ENCODE data around the gene UBE2E3.

UBE2E3 gene

GRCh38 chr2:180960982-180961381, 19.4 kb upstream of the UBE2E3 start:
- Mint-ChIP-seq H3K4me1 (ENCODE audit: low read depth) (no peaks in the 10 kb centered on the region), H3K9me3 (ENCODE audit: low read depth) (no peaks in the 10 kb centered on the region), H3K4me3 (no peak overlapping the region), H3K36me3 (no peaks in the 10 kb centered on the region), H3K27ac (no peak overlapping the region), H3K27me3 (peaks cover 22% of the 10 kb centered on the region)

- Mint-ChIP-seq H3K27me3 (peaks cover 26% of the 10 kb centered on the region), H3K4me1 (ENCODE audit: low read depth) (no peaks in the 10 kb centered on the region), H3K4me3 (no peak overlapping the region), H3K36me3 (no peaks in the 10 kb centered on the region), H3K27ac (no peak overlapping the region), H3K9me3 (ENCODE audit: low read depth) (no peaks in the 10 kb centered on the region)
Measured at GRCh38 chr2:180962727-180963314, 17.6 kb upstream of the UBE2E3 start.

- Mint-ChIP-seq H3K27ac (no peak overlapping the region), H3K4me1 (ENCODE audit: low read depth) (no peaks in the 10 kb centered on the region), H3K27me3 (peaks cover 17% of the 10 kb centered on the region), H3K9me3 (ENCODE audit: low read depth) (no peaks in the 10 kb centered on the region), H3K36me3 (no peaks in the 10 kb centered on the region), H3K4me3 (no peak overlapping the region)
Measured at GRCh38 chr2:180966378-180966777, 14.0 kb upstream of the UBE2E3 start.

GRCh38 chr2:180969124-180969523, 11.3 kb upstream of the UBE2E3 start:
- Mint-ChIP-seq H3K27me3 (peaks cover 11% of the 10 kb centered on the region), H3K4me3 (no peak overlapping the region), H3K36me3 (no peaks in the 10 kb centered on the region), H3K4me1 (ENCODE audit: low read depth) (no peaks in the 10 kb centered on the region), H3K27ac (no peak overlapping the region), H3K9me3 (ENCODE audit: low read depth) (no peaks in the 10 kb centered on the region)

- peaks cover 11% of the 10 kb centered on the region for H3K27me3 Mint-ChIP-seq
Measured at GRCh38 chr2:180970016-180970415, 10.4 kb upstream of the UBE2E3 start.

GRCh38 chr2:180971811-180972210, 8.6 kb upstream of the UBE2E3 start:
- H3K4me3 Mint-ChIP-seq, result no peak overlapping the region
- H3K27me3 Mint-ChIP-seq, result peaks cover 5% of the 10 kb centered on the region
- no peaks in the 10 kb centered on the region for H3K9me3 Mint-ChIP-seq (ENCODE audit: low read depth)
- H3K36me3 Mint-ChIP-seq, result no peaks in the 10 kb centered on the region
- H3K27ac Mint-ChIP-seq, result no peak overlapping the region
- H3K4me1 Mint-ChIP-seq (ENCODE audit: low read depth), result no peaks in the 10 kb centered on the region

More at GRCh38 chr2:180970016-180970415, 10.4 kb upstream of the UBE2E3 start:
- Mint-ChIP-seq H3K36me3 (no peaks in the 10 kb centered on the region), H3K4me1 (ENCODE audit: low read depth) (no peaks in the 10 kb centered on the region), H3K27ac (no peak overlapping the region), H3K9me3 (ENCODE audit: low read depth) (no peaks in the 10 kb centered on the region), H3K4me3 (no peak overlapping the region)

GRCh38 chr2:180975585-180975984, 4.8 kb upstream of the UBE2E3 start:
- H3K27me3 Mint-ChIP-seq, result no peaks in the 10 kb centered on the region
- H3K9me3 Mint-ChIP-seq (ENCODE audit: low read depth), result no peaks in the 10 kb centered on the region

GRCh38 chr2:180978903-180979748, 1.3 kb upstream of the UBE2E3 start:
- H3K36me3 Mint-ChIP-seq, result peaks cover 5% of the 10 kb centered on the region
- peak overlapping the region; percentile 79 for H3K4me3 Mint-ChIP-seq
- no peaks in the 10 kb centered on the region for H3K27me3 Mint-ChIP-seq
- H3K4me1 Mint-ChIP-seq (ENCODE audit: low read depth), result peaks cover 35% of the 10 kb centered on the region
- peak overlapping the region; percentile 89 for H3K27ac Mint-ChIP-seq
- no peaks in the 10 kb centered on the region for H3K9me3 Mint-ChIP-seq (ENCODE audit: low read depth)

More at GRCh38 chr2:180975585-180975984, 4.8 kb upstream of the UBE2E3 start:
- no peak overlapping the region for H3K4me3 Mint-ChIP-seq
- H3K27ac Mint-ChIP-seq, result no peak overlapping the region
- no peaks in the 10 kb centered on the region for H3K36me3 Mint-ChIP-seq
- peaks cover 6% of the 10 kb centered on the region for H3K4me1 Mint-ChIP-seq (ENCODE audit: low read depth)

- no peaks in the 10 kb centered on the region for H3K27me3 Mint-ChIP-seq
- H3K4me1 Mint-ChIP-seq (ENCODE audit: low read depth), result peaks cover 39% of the 10 kb centered on the region
Measured at GRCh38 chr2:180979749-180980105, 678 bp upstream of the UBE2E3 start.

GRCh38 chr2:180980943-180981911, 822 bp downstream of the UBE2E3 start:
- Mint-ChIP-seq H3K27me3 (no peaks in the 10 kb centered on the region), H3K9me3 (ENCODE audit: low read depth) (no peaks in the 10 kb centered on the region), H3K27ac (peak overlapping the region; percentile 97), H3K36me3 (peaks cover 8% of the 10 kb centered on the region), H3K4me1 (ENCODE audit: low read depth) (peaks cover 49% of the 10 kb centered on the region), H3K4me3 (peak overlapping the region; percentile 94)

More at GRCh38 chr2:180979749-180980105, 678 bp upstream of the UBE2E3 start:
- Mint-ChIP-seq H3K36me3 (peaks cover 5% of the 10 kb centered on the region), H3K4me3 (peak overlapping the region; percentile 79), H3K27ac (peak overlapping the region; percentile 89), H3K9me3 (ENCODE audit: low read depth) (no peaks in the 10 kb centered on the region)

- H3K4me3 Mint-ChIP-seq, result peak overlapping the region; percentile 5
- H3K9me3 Mint-ChIP-seq (ENCODE audit: low read depth), result no peaks in the 10 kb centered on the region
Measured at GRCh38 chr2:180983468-180984242, 3.2 kb downstream of the UBE2E3 start.

GRCh38 chr2:180985771-180986395, 5.5 kb downstream of the UBE2E3 start:
- no peaks in the 10 kb centered on the region for H3K9me3 Mint-ChIP-seq (ENCODE audit: low read depth)
- H3K27ac Mint-ChIP-seq, result no peak overlapping the region
- peaks cover 20% of the 10 kb centered on the region for H3K36me3 Mint-ChIP-seq
- H3K4me3 Mint-ChIP-seq, result no peak overlapping the region
- peaks cover 52% of the 10 kb centered on the region for H3K4me1 Mint-ChIP-seq (ENCODE audit: low read depth)
- H3K27me3 Mint-ChIP-seq, result no peaks in the 10 kb centered on the region

More at GRCh38 chr2:180983468-180984242, 3.2 kb downstream of the UBE2E3 start:
- no peaks in the 10 kb centered on the region for H3K27me3 Mint-ChIP-seq
- H3K4me1 Mint-ChIP-seq (ENCODE audit: low read depth), result peaks cover 50% of the 10 kb centered on the region
- H3K27ac Mint-ChIP-seq, result no peak overlapping the region
- peaks cover 9% of the 10 kb centered on the region for H3K36me3 Mint-ChIP-seq

GRCh38 chr2:180987146-180987545, 6.7 kb downstream of the UBE2E3 start:
- Mint-ChIP-seq H3K27ac (no peak overlapping the region), H3K4me3 (no peak overlapping the region), H3K9me3 (ENCODE audit: low read depth) (no peaks in the 10 kb centered on the region), H3K27me3 (no peaks in the 10 kb centered on the region), H3K36me3 (peaks cover 23% of the 10 kb centered on the region), H3K4me1 (ENCODE audit: low read depth) (peaks cover 41% of the 10 kb centered on the region)

- Mint-ChIP-seq H3K9me3 (ENCODE audit: low read depth) (no peaks in the 10 kb centered on the region), H3K4me1 (ENCODE audit: low read depth) (peaks cover 20% of the 10 kb centered on the region), H3K27me3 (no peaks in the 10 kb centered on the region), H3K27ac (no peak overlapping the region), H3K4me3 (no peak overlapping the region), H3K36me3 (peaks cover 19% of the 10 kb centered on the region)
Measured at GRCh38 chr2:180990337-180990736, 9.9 kb downstream of the UBE2E3 start.
